ENCODE data around the gene ARHGEF28. TPM values are rescaled to one million over a fixed set of nuclear protein-coding genes. Genes with fewer than 3 reads are reported as not detected.

The ARHGEF28 gene
- total RNA-seq, 1 donor from 2014 or later, result 8.5 TPM

DNA sequence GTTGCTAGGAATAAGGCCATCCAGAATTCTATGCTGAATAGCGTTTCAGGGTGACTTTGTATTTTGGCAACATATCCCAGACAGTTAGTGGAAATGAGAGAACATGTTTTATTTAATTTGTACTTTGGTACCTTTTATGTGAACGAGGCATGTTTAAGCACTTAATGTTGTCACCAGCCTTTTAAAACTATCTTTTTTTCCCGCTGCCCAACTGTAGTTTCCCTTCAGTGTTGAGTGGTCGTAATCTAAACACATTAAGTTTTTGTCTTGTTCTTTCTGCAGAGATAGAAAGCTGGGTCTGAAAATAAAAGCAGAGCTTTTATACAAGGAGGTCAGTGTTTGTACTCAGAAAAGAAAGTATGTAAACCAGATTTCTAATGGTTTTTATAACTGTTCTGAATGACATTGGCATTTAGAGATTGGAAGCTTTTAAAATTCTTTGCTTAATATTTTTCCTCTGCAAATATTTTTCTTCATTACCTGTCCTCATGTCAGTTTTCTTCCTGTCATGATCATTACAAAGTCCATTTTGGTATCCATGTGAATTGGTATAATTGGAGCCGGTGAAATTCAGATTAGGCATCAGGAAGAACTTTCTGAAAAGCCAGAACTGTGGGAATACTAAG lies 100.7 kb downstream of the ARHGEF28 start:
- no peaks in the 10 kb centered on the region for H3K9me3 Mint-ChIP-seq (ENCODE audit: unreplicated experiment)
- no peaks in the 10 kb centered on the region for H3K79me2 ChIP-seq (ENCODE audit: insufficient read depth, low read length)
- H3K4me2 ChIP-seq (ENCODE audit: low read length), result no peak overlapping the region
- H3K27ac ChIP-seq (ENCODE audit: low read depth, low read length), result no peak overlapping the region
- no peaks in the 10 kb centered on the region for H3K36me3 Mint-ChIP-seq (ENCODE audit: low read depth, unreplicated experiment)
- DNase-seq (ENCODE audit: low read depth) (no peak), FAIRE-seq (no peak)
- H3K9ac ChIP-seq (ENCODE audit: low read length), result no peak overlapping the region
- H3K4me1 ChIP-seq (ENCODE audit: insufficient read depth, low read length), result no peaks in the 10 kb centered on the region
- no peaks in the 10 kb centered on the region for H4K20me1 ChIP-seq (ENCODE audit: insufficient read depth, low read length)
- no peak overlapping the region for H3K4me3 Mint-ChIP-seq (ENCODE audit: unreplicated experiment)
- H3K4me3 ChIP-seq (ENCODE audit: insufficient read depth, low read depth, low read length), result no peak overlapping the region
- no peaks in the 10 kb centered on the region for H3K9me3 ChIP-seq (ENCODE audit: insufficient read depth, low read depth, low read length)
- no peak overlapping the region for H3K27ac Mint-ChIP-seq (ENCODE audit: unreplicated experiment)
- TF ChIP-seq, protein P1, sequence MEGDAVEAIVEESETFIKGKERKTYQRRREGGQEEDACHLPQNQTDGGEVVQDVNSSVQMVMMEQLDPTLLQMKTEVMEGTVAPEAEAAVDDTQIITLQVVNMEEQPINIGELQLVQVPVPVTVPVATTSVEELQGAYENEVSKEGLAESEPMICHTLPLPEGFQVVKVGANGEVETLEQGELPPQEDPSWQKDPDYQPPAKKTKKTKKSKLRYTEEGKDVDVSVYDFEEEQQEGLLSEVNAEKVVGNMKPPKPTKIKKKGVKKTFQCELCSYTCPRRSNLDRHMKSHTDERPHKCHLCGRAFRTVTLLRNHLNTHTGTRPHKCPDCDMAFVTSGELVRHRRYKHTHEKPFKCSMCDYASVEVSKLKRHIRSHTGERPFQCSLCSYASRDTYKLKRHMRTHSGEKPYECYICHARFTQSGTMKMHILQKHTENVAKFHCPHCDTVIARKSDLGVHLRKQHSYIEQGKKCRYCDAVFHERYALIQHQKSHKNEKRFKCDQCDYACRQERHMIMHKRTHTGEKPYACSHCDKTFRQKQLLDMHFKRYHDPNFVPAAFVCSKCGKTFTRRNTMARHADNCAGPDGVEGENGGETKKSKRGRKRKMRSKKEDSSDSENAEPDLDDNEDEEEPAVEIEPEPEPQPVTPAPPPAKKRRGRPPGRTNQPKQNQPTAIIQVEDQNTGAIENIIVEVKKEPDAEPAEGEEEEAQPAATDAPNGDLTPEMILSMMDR (IDR thresholded peaks at IDR 0.05; ENCODE audit: insufficient read depth, low read depth, low read length), result no peak
- TF ChIP-seq EZH2 (IDR thresholded peaks at IDR 0.05; ENCODE audit: insufficient read depth, low read length), result no peak
- H3K4me1 Mint-ChIP-seq (ENCODE audit: low read depth, unreplicated experiment), result peaks cover 1% of the 10 kb centered on the region
- H3K36me3 ChIP-seq (ENCODE audit: insufficient read depth, low read length), result no peaks in the 10 kb centered on the region
- H3K27me3 ChIP-seq (ENCODE audit: insufficient read depth, low read length), result no peaks in the 10 kb centered on the region
- no peak overlapping the region for H2AFZ ChIP-seq (ENCODE audit: low read depth, low read length)
- no peaks in the 10 kb centered on the region for H3K27me3 Mint-ChIP-seq (ENCODE audit: low read depth, unreplicated experiment)

DNA sequence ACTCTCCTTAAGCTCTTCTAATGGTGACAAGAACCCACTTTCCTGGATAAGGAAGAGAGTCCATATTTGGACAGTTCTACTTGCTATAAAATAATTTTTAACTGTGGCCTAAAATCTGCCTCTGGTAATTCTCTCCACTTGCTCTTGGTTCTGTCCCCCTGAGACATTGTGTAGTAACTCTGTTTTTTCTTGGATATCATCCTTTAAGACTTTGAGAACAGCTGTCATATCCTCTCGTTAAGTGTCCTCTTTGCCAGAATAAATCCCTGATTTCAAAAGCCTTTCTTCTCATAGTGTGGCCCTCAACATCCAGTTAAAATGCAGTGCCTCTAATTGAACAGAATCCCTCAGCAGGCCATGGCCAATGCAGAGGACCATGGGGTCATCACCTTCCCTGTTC lies 101.5 kb downstream of the ARHGEF28 start:
- Histone ChIP-seq H3K36me3 (ENCODE audit: insufficient read depth, low read length) (no peaks in the 10 kb centered on the region), H2AFZ (ENCODE audit: low read depth, low read length) (no peak overlapping the region), H3K4me1 (ENCODE audit: insufficient read depth, low read length) (no peaks in the 10 kb centered on the region), H3K9ac (ENCODE audit: low read length) (no peak overlapping the region), H3K4me2 (ENCODE audit: low read length) (no peak overlapping the region), H3K27ac (ENCODE audit: low read depth, low read length) (no peak overlapping the region), H3K9me3 (ENCODE audit: insufficient read depth, low read depth, low read length) (no peaks in the 10 kb centered on the region), H3K4me3 (ENCODE audit: insufficient read depth, low read depth, low read length) (no peak overlapping the region), H3K79me2 (ENCODE audit: insufficient read depth, low read length) (no peaks in the 10 kb centered on the region), H3K27me3 (ENCODE audit: insufficient read depth, low read length) (no peaks in the 10 kb centered on the region), H4K20me1 (ENCODE audit: insufficient read depth, low read length) (no peaks in the 10 kb centered on the region)
- Mint-ChIP-seq H3K4me1 (ENCODE audit: low read depth, unreplicated experiment) (peaks cover 1% of the 10 kb centered on the region), H3K36me3 (ENCODE audit: low read depth, unreplicated experiment) (no peaks in the 10 kb centered on the region), H3K27ac (ENCODE audit: unreplicated experiment) (no peak overlapping the region), H3K4me3 (ENCODE audit: unreplicated experiment) (no peak overlapping the region), H3K9me3 (ENCODE audit: unreplicated experiment) (no peaks in the 10 kb centered on the region), H3K27me3 (ENCODE audit: low read depth, unreplicated experiment) (no peaks in the 10 kb centered on the region)
- no peak for DNase-seq (ENCODE audit: low read depth)
- FAIRE-seq, result no peak
- no peak for TF ChIP-seq EZH2 (IDR thresholded peaks at IDR 0.05; ENCODE audit: insufficient read depth, low read length)
- TF ChIP-seq, protein P1 (IDR thresholded peaks at IDR 0.05; ENCODE audit: insufficient read depth, low read depth, low read length), result no peak

DNA sequence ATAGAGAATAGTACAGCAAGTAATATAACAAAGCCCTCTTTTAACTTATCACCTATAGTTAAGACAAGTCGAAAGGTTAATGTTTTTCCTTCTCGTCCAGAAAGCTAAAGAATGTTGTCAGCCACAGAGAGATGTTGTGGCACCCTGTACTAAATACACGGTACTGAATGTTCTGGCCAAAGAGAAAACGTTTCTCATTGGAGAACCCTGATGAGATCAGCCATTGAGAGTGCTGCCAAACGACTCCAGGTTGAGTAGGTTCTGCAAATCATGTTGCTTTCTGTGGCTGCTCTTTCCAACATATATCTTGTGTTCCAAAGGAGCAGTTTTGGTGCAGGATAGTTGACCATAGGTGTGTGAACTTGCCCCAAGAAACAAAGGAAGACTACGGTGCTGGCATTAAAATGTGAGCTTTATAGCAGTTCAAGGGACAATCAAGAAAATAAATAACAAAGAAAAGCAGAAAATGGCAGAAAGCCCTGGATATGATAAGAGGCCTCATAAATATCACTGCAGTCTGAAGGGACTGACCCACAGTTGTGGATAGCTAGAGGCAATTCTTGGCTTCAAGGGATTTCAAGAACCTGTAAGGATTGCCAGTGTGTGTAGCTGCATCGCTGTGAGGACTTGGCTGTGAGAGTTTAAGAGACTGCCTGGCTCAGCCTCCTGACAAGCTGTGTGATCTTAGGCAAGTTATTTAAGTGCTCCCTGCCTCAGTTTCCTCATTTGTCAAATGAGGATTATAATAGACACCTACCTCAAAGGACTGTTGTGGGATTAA lies 102.7 kb downstream of the ARHGEF28 start:
- no peak for TF ChIP-seq EZH2 (IDR thresholded peaks at IDR 0.05; ENCODE audit: insufficient read depth, low read length)
- TF ChIP-seq, protein P1 (IDR thresholded peaks at IDR 0.05; ENCODE audit: insufficient read depth, low read depth, low read length), result no peak
- H3K4me3 Mint-ChIP-seq (ENCODE audit: unreplicated experiment), result no peak overlapping the region
- peaks cover 1% of the 10 kb centered on the region for H3K4me1 Mint-ChIP-seq (ENCODE audit: low read depth, unreplicated experiment)
- no peaks in the 10 kb centered on the region for H3K36me3 ChIP-seq (ENCODE audit: insufficient read depth, low read length)
- H3K4me1 ChIP-seq (ENCODE audit: insufficient read depth, low read length), result no peaks in the 10 kb centered on the region
- H3K27ac Mint-ChIP-seq (ENCODE audit: unreplicated experiment), result no peak overlapping the region
- no peaks in the 10 kb centered on the region for H3K9me3 Mint-ChIP-seq (ENCODE audit: unreplicated experiment)
- H3K27ac ChIP-seq (ENCODE audit: low read depth, low read length), result no peak overlapping the region
- no peaks in the 10 kb centered on the region for H3K27me3 ChIP-seq (ENCODE audit: insufficient read depth, low read length)
- H3K27me3 Mint-ChIP-seq (ENCODE audit: low read depth, unreplicated experiment), result no peaks in the 10 kb centered on the region
- H2AFZ ChIP-seq (ENCODE audit: low read depth, low read length), result no peak overlapping the region
- no peaks in the 10 kb centered on the region for H3K79me2 ChIP-seq (ENCODE audit: insufficient read depth, low read length)
- no peak overlapping the region for H3K9ac ChIP-seq (ENCODE audit: low read length)
- no peaks in the 10 kb centered on the region for H3K36me3 Mint-ChIP-seq (ENCODE audit: low read depth, unreplicated experiment)
- DNase-seq (ENCODE audit: low read depth) (no peak), FAIRE-seq (no peak)
- no peak overlapping the region for H3K4me2 ChIP-seq (ENCODE audit: low read length)
- no peaks in the 10 kb centered on the region for H3K9me3 ChIP-seq (ENCODE audit: insufficient read depth, low read depth, low read length)
- H3K4me3 ChIP-seq (ENCODE audit: insufficient read depth, low read depth, low read length), result no peak overlapping the region
- H4K20me1 ChIP-seq (ENCODE audit: insufficient read depth, low read length), result no peaks in the 10 kb centered on the region
